Renal cortical epithelial cell (primary cell): ENCODE data around the gene STAG2. TPM values are rescaled to one million over a fixed set of nuclear protein-coding genes. Genes with fewer than 3 reads are reported as not detected.

Experiments used
- DNase-seq: peaks from one replicate; pipeline ENCODE4 v3.0.0-alpha.2; 2011; ENCODE audit warnings: low read depth
- total RNA-seq: library from RNA; depleted of rRNA; stranded (reverse); fragments of >200 nt; gene quantifications from 2 replicates; pipeline ENCODE4 v1.2.3, GENCODE V29; 2014

The STAG2 gene
- total RNA-seq, 1 donor from 2014 or later: 95.2 TPM

DNA sequence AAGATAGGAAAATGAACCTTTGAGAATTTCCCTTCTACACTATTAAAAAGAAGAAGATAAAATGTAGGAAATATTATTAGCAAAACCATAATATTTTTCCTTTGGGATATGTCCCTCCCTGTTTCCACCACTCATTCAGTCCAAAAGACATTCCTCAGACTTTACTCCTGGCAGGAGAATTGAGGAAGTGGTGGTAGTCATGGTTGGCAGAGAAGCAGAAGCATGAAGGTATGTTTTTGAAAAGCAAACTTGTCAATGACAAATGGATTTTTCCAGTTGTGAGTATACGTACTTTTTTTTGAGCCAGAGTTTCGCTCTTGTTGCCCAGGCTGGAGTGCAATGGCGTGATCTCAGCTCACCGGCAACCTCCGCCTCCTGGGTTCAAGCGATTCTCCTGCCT, 13.7 kb downstream of the STAG2 start:
- no peak for DNase-seq

DNA sequence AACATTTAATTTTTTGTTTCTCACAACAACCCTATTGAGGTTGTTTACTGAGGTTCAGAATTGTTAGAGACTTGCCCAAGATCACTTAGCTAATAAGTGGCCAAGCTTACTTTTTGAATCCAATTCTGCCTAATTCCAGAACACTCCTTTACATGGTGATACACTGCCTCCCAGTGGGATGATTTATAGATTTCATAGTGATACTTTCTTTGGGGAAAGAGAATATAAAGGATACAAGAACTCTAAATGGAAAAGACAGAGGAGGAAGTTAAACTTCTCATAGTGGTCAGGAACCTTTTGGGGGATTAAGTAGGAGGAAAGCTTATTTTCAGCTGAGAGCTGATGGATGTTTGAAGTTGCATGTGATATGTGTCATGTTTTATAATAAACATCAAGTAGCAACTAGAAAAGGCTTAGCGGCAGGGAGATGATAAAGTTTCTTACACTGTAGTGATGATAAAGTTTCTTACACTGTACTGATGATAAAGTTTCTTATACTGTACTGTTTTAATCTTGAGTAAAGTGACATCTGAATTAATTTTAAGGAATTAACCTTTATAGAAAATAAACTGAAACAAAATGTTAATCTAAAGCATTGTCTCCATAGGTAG, 15.3 kb downstream of the STAG2 start:
- peak; percentile 63 for DNase-seq

DNA sequence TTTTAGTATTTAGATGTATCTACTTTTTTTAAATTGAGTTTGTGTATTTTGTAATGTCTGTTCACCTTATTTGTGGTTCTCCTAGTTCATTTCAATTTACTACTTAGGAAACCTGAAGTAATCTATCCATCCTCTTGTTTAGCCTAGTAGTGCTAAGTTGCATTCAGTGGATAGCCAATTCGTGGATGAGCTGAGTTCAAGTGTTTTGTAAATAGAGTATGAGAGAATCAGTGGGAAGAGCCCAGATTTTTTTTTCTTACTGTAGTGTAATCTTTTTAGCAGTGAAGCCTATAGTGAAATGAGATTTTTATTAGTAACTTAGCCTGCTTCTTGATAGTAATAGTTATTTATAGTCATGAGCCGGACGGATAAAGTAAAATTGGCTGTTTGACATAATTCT, 21.7 kb downstream of the STAG2 start:
- no peak for DNase-seq

DNA sequence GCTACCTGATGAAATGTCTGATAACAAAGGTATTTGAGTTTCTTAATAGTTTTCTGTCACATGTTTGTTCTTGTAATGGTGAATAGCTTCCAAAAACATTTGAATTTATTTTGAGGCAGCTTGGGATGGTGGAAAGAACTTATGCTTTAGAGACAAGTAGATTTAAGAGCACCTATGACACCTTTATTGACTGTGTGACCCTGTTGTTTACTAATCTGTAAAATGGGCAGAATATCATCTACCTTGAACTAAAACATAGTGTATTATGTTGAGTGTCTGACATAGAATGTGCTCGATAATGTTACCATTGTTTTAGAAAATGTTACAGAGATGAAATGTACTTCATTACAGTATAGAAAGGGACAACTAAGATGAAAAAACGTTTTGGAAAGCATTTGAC, 24.9 kb downstream of the STAG2 start:
- no peak for DNase-seq

DNA sequence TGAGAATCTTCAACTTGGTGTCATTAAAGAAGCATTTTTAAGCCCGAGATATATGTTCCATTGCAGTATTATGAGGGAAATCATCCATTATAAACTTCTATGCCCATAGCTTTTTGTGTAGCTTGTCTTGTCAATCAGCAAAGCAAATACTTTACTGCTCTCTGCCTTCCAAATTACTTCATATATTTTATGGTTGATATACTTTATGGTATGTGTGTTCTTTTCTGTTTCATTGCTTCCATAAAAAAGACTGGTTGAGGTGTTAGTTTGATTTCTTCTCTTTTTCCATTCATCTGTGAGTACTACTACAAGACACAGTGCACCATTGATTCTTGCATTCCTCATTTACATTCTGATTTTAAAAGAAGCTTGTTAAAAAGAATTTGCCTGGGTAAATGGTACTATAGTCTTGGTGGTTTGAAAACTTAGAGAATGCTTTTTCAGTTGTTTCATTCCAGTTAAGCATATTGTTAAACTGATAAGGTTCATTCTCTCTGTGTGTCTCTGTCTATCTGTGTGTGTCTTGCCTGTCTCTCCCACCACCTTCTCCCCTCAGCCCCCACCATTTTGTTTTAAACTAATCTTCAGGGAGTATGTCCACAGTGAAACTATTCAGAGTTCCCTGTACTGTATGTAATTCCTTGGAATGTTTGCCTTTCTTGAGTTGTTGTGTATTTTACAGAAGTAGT, 27.1 kb downstream of the STAG2 start:
- DNase-seq: no peak

DNA sequence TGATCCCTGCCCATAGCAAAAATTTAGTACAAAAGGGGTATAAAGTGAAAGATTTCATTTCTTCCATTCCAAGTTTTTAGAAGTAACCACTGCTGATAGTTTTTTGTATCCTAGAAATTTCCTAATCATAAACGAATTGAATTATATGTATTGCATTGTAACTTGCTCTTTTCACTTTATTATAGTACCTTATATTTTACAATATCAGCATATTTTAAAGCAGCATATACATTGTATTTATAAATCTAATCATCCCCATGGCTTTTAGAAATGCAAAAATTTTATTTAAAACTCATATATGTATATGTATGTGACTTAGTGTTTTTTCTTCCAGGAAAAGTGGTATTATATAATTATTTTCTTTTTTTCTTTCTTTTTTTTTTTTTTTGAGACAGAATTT, 27.7 kb downstream of the STAG2 start:
- no peak for DNase-seq

DNA sequence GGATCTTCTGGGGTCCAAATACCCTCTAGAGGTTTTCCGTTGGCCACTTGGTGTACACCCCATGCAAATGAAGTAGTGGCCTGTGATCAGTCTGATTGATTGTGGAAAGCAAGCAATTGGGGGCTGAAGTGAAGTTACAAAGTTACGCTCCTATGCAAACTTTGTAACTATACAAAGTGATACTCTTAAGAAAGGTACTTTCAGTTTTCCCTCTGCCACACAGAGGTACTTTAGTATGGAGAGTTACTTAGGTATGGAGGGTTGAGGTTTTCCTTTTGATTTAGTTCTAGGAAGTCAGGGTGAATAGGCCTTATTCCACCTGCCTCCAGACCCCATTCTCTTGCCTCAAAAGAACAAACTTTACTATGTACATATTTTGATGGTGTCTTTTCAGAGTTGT, 28.7 kb downstream of the STAG2 start:
- no peak for DNase-seq

DNA sequence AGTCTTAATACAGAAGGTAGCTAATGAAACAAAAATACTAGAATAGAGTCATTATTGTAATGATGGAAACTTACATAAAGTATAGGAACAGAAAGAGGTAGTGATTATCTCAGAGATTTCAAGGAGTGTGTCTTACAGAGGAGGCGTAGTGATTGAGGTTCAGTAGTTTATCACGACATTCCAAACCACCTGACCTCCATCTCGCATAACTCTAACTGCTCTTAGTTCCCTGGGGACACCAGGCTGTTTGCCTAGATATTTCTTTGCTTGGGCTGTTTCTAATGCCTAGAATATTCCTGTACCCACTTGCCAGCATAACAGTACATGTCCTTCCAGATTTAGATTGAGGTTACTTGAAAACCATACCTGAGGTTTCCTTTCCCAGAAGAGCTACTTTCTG, 29.1 kb downstream of the STAG2 start:
- DNase-seq: no peak

DNA sequence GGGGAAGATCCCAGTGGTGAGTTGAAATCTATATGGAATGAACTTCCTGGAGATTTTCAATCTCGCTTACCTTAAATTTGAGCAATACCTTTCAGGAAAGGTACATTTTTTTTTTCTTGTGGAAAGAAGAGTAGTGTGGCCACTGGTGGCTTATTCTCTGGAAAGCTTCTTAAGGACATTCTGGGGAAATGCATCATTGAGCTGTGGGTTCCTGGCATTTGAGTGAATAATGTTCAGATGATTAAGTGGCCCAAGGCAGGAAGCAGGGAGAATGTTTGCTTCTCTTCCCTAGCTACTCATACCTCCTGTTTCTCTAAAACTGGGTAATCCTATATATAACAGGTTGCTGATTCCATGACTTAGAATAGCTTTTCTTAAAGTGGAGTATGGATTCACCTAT, 31.8 kb downstream of the STAG2 start:
- peak; percentile 87 for DNase-seq

DNA sequence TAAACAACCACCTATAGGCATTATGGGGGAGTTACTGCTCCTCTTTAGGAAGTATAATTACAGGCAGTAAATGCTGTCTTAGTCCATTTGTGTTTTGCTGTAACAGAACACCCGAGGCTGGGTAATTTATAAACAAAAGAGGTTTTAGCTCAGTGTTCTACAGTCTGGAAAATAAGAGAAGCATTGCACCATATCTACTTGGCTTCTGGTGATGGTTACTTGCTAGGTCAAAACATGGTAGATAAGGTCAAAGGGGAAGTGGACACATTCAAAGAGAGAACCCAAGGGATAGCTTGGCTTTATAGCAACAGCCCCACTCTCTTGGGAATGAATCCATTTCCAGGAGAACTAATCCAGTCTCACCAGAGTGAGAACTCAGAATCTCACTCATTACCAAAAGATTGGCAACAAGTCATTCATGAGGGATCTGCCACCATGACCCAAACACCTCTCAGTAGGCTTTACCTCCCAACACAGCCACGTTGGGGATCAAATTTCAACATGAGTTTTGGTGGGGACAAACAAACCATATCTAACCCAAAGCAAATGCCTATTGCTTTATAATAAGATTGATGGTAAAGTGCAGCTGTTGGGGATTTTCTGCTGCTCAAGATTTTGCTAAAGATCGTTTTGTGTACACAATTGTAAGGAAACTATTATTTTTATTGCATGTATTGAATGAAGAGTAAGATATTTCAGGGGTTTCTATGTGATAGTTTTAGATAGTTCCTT, 32.6 kb downstream of the STAG2 start:
- DNase-seq: peak; percentile 23

DNA sequence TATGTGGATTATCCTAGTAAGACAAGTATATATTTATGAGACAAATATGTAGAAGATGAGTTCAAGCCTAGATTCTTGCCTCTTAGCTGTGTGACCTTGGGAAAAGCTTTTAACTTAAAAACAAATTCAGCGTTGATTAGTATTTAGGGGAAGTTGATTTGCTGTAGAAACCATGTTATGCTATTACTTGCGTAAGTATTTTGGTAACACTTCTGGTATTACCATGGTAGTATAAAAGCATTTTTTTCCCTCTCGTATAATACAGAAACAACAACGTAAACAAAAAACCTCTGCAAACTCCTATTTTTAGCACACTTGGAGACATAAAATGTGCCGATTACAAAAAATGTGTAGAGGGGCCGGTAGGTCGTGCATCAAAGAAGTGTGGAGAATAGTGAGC, 33.2 kb downstream of the STAG2 start:
- no peak for DNase-seq

DNA sequence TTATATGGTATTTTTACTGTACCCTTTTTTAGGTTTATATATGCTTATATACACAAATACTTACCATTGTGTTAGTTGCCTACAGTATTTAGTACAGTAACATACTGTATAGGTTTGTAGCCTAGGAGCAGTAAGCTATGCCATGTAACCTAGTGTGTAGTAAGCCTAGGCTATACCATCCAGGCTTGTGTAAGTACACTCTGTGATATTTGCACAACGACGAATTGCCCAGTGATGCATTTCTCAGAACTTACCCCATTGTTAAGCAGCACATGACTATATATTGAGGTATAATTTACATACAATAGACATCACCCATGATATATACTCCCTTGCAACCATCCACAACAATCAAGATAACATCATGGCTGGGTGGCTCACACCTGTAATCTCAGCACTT, 40.1 kb downstream of the STAG2 start:
- no peak for DNase-seq

DNA sequence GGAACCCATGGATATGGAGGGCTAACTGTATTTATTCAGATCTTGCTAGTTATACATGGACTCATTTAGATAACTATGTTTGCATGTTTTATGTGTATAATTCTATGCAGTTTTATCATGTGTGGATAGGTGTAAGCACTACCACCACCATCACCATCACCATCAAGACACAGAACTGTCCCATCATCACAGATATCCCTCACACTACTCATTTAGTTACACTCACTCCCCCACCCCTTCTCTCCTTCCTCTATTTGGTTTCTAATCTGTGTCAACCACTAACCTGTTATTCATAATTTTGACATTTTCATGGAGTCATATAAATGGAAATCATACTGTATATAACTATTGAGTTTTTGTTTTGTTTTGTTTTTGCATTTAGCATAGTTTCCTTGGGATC, 43.7 kb downstream of the STAG2 start:
- DNase-seq: no peak

DNA sequence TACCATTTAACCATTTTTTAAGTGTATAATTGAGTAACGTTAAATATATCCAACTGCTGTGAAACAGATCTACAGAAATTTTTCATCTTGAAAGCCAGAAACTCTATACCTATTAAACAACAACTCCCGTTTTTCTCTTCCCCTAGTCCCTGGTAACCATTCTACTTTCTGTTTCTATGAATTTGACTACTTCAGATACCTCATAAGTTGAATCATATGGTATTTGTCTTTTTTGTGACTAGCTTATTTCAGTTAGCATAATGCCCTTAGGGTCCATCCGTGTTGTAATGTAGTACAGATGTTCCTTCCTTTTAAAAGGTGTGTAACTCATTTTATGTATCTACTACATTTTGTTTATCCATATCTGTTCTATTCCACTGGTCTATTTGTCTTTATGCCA, 48.7 kb downstream of the STAG2 start:
- no peak for DNase-seq

DNA sequence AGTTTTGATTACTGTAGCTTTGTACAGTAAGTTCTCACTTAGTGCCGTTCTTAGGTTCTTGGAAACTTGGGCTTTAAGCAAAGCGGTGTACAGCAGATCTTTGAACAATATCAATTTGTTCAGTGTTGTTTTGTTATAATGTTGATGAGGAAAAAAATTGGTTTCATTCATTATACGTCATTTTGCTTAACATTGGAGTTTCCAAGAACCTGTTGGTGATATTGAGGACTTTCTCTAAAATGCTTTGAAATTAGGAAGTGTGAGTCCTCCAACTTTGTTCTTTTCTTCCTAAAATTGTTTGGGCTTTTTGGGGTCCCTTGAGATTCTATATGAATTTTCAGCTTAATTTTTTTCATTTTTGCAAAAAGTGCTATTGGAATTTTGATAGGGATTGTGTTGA, 49.1 kb downstream of the STAG2 start:
- no peak for DNase-seq

DNA sequence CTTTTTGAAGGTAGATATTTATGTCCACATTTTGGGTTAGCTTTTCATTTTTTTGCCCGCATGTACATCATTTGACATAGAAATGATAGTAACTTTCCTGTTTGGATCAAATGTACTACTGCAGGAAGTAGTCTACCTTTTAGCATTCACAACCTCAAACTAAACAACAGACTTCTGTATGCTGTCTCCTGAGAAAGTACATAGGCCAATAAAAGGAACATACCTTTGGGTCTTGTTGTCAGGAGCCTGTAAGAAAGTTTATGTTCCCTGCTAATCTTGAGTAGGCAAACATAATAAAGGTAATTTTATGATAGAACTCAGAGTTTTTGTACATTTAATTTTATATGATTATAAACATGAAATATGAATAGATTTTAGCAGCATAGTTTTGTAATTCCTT, 54.2 kb downstream of the STAG2 start:
- no peak for DNase-seq

DNA sequence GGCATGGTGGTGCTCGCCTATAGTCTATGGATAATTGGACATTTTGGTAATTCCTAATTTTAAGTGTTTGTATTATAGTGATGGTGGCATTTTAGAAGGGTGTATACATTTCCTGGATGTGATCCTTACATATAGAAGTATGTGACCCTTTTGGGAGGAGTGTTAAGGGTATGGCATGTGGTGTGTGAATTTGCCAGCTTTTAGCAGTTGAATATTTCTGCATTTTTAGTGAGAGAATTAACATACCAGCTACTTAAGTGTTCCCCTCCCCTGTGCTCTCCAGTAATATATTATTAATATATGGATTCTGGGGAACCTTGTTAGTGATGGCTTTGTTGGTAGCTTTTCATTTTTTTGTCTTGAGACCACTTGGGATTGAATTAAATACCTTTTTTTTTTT, 55.3 kb downstream of the STAG2 start:
- DNase-seq: no peak

DNA sequence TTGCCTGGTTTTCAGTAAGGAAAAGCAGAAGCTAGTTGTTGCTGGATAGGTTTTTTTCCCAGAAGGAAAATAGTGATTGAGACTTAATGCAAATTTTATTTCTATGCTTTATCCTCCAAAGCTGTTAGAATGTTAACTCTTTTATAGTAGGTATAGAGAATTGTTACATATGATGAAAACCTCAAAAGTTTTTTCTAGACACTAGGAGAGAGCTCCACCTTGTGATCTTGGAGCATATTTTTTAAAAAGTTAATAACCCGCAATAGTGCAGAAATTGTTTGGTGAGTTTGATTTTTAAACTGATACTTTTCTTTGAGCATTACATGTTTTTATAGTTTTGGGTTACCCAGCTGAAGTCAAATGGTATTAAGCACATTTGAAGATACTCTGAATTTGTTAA, 56.5 kb downstream of the STAG2 start:
- DNase-seq: no peak

DNA sequence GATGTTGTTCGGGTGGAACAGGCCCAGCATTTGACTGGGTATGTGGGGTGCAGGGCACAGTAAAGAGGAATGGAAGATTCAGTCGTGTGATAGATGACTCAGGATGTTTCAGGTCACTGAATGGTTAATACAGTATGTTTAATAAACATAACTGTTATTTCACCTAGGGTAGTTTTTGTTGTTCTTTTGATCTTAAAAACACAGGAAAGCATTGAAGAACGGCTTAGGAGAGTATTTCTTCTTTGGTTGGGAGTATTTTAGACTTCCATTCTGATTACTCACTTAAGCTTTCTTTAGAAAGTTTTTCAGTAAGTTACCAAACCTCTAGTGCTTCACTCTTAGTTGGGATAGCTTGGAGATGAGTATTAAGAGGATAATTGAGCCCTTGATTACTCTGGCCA, 62.3 kb downstream of the STAG2 start:
- DNase-seq: peak; percentile 33

DNA sequence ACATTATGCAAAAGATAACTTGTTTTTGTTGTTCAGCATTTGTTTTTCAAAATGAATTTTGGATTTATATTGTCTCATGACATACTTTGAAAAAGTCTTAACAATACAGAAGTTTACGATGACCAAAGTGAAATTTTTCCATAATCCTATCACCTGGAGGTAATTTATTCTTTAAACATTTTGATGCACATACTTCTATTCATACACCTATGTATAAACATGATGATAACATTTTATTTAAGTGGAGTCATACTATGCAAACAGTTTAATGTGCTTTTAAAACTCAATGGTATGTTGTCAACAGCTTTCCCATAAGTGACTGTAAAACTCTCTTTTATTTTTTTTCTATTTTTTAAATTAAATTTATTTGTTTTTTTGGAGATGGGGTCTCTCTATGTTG, 65.0 kb downstream of the STAG2 start:
- no peak for DNase-seq

DNA sequence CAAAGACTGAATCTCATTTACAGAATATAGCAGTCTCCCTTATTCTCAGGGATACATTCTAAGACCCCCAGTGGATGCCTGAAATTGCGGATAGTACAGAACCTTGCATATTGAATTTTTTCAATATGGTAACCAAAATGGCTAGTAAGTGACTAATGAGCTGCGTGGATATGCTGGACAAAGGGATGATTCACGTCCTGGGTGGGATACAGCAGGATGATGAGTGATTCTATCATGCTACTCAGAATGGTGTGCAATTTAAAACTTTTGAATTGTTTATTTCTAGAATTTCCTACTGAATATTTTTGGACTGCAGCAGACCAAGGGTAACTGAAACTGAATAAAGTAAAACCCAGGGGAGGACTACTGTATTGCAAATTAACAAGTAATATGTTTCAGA, 66.7 kb downstream of the STAG2 start:
- no peak for DNase-seq

DNA sequence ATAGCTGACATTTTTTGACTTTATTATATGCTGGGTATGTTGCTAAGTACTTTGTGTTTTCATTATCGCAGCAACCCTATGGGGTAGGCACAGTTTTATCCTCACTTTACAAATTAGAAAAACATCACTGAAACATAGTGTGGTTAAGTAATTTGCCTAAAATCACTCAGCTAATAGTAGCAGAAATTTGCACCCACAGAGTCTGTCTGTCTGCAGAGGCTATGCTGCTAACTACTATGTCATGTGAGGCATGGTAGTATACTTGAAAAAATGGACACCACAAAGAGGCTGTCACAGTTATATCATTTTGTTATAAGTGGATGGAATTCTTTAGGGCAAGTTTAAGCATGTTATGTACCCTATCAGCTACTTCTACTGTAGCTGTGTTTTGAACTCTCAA, 69.0 kb downstream of the STAG2 start:
- no peak for DNase-seq

DNA sequence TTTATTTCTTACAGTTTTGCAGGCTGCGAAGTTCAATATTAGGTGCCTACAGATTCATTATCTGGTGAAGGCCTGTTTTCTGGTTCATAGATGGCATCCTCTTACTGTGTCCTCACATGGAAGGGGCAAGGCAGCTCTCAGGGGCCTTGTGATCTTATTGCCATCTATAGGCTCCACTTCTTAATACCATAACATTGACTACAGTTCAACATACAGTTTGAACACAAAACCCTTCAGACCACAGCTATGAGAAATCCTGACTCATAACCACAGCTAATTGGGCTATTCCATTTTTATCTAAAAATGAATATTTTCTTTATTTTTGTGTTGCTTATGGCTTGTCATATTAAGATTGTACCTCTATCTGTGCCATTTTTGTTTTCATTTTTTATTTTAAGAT, 72.3 kb downstream of the STAG2 start:
- peak; percentile 5 for DNase-seq
